Activated T-helper 2 cell treated with anti-CD3 and anti-CD28 coated beads, Interferon-gamma antibody, Interleukin-2, Interleukin-4, amounts not matched to agents 10 μg/mL and 5 μg/mL and 100 μg/mL, durations not matched to agents 14 hours and 24 hours and 36 hours (primary cell): ENCODE measurements around the gene RAP1GAP2. TPM values are rescaled to one million over a fixed set of nuclear protein-coding genes. Genes with fewer than 3 reads are reported as not detected.
"Not testable (repeated sequence)": the region's sequence is repeated elsewhere in the genome, so short reads cannot be mapped to it uniquely, and the experiment has no call there.

Source experiments
- DNase-seq: peaks from one replicate; pipeline ENCODE4 v3.0.0; 2021; ENCODE audit warnings: low spot score
- H3K27ac Mint-ChIP-seq: one replicate; pipeline ENCODE4 v1.8.0; 2021; ENCODE audit warnings: mixed read lengths
- H3K27me3 Mint-ChIP-seq: one replicate; pipeline ENCODE4 v1.8.0; 2021; ENCODE audit warnings: low read depth, mixed read lengths
- H3K36me3 Mint-ChIP-seq: one replicate; pipeline ENCODE4 v1.8.0; 2021; ENCODE audit warnings: low read depth, mixed read lengths
- H3K4me1 Mint-ChIP-seq: one replicate; pipeline ENCODE4 v1.8.0; 2021; ENCODE audit warnings: low read depth, mixed read lengths
- H3K4me3 Mint-ChIP-seq: one replicate; pipeline ENCODE4 v1.8.0; 2021; ENCODE audit warnings: low read depth, mild to moderate bottlenecking, moderate library complexity, mixed read lengths
- H3K9me3 Mint-ChIP-seq: one replicate; pipeline ENCODE4 v1.8.0; 2021; ENCODE audit warnings: mixed read lengths
- intact Hi-C: fragments of 100-400 bp; cut with micrococcal nuclease; formaldehyde crosslinking; loops from one replicate; pipeline ENCODE4 v1.15.1; 2023
- total RNA-seq: library from RNA; stranded (reverse); gene quantifications from 2 replicates; pipeline ENCODE4 v1.2.3, GENCODE V29; 2022

Gene RAP1GAP2
- total RNA-seq, 1 donor from 2014 or later: 0.46 TPM

DNA sequence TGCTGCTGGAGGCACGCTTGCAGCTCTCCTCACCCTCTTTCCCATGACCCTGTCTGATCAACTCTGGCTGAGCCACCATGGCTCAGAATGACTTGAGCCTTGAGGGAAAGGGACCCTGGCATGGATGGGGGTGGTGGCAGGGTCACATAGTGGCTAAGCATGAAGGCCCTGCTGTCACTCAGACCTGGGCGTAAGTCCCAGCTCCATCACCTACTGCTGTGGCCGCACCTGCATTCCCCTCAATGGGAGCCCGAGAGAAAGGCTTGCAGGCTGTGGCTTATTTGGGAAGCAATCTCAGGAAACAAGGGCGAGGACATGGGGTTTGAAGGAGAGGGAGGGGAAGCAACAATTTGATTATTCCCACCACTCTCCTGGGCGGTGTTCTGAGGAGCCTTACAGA lies 17.7 kb upstream of the RAP1GAP2 start:
- no peaks in the 10 kb centered on the region for H3K36me3 Mint-ChIP-seq
- no peak for DNase-seq
- H3K27me3 Mint-ChIP-seq: peaks cover 35% of the 10 kb centered on the region
- intact Hi-C loops: no loop called here
- no peak overlapping the region for H3K27ac Mint-ChIP-seq
- H3K4me3 Mint-ChIP-seq: no peak overlapping the region
- peaks cover 2% of the 10 kb centered on the region for H3K4me1 Mint-ChIP-seq
- H3K9me3 Mint-ChIP-seq: no peaks in the 10 kb centered on the region

DNA sequence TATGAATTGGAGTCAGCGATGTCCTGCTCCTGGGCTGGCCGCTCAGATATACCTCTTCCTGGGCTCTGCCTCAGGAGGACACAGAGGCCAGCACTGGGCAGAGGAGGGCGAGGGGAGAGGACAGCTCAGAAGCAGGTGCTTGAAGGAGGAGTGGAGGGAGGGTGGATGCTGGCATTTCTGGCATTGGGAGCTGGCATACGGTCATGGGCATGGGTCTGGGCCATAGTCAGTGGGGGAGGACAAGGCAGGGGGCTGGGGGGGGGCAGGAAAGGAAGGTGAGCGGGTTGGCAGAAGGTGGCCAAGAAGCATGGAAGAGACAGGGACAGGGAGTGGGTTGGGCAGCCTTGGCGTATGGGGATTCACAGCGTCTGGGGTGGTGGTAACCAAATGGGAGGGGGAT lies 16.7 kb upstream of the RAP1GAP2 start:
- no peaks in the 10 kb centered on the region for H3K36me3 Mint-ChIP-seq
- no peaks in the 10 kb centered on the region for H3K9me3 Mint-ChIP-seq
- H3K4me3 Mint-ChIP-seq: no peak overlapping the region
- no peak overlapping the region for H3K27ac Mint-ChIP-seq
- peaks cover 2% of the 10 kb centered on the region for H3K4me1 Mint-ChIP-seq
- intact Hi-C loops: no loop called here
- DNase-seq: no peak
- H3K27me3 Mint-ChIP-seq: peaks cover 30% of the 10 kb centered on the region

DNA sequence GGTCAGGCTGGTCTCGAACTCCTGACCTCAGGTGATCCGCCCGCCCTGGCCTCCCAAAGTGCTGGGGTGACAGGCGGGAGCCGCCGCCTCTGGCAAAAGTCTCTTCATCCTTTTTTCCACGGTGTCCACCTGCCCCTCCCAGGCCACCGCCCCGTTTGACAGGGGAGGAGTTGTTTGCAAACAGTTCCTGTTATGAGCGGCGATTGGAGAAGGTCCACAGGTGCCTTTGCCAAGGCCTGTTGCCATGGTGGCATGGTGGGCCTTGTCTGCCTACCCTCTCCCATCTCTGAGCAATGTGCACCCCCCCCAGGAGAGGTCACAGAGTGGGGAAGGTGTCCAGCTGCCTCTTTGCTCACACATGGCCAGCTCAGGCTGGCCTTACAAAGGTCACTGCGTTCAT lies 16.0 kb upstream of the RAP1GAP2 start:
- DNase-seq: no peak
- peaks cover 2% of the 10 kb centered on the region for H3K4me1 Mint-ChIP-seq
- peaks cover 26% of the 10 kb centered on the region for H3K27me3 Mint-ChIP-seq
- no peak overlapping the region for H3K27ac Mint-ChIP-seq
- no peak overlapping the region for H3K4me3 Mint-ChIP-seq
- no peaks in the 10 kb centered on the region for H3K36me3 Mint-ChIP-seq
- no peaks in the 10 kb centered on the region for H3K9me3 Mint-ChIP-seq
- intact Hi-C loops: loop anchor here (10.0 kb wide), 1 partner anchor 55 kb away; no protein-coding TSS in a partner anchor

DNA sequence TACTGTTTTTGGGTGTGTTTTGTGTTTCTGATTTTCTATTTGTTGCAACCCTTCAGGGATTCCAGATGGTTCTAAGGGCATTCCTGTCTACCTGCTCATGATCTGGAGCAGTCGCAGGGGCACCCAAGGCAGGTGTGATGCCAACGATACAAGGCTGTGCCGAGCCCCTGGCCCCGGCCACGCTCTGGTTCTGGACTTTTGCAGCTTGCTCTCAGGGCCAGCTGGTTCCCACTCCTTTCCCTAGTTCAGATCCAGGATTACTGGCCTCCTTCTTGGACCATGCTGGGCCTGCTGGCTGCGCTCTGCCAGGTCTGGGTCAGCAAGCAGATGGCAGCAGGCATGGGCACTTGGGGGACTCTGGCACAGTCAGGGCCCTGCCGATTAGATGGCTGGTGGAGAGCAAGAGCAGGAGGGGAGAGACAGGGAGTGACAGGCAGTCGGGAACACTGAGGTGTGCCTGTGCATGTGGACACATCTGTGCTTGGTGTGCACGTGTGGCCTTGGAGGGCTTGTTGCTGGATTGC lies 15.2 kb upstream of the RAP1GAP2 start:
- Mint-ChIP-seq H3K4me1 (peaks cover 4% of the 10 kb centered on the region), H3K27me3 (peaks cover 18% of the 10 kb centered on the region), H3K36me3 (no peaks in the 10 kb centered on the region), H3K9me3 (no peaks in the 10 kb centered on the region), H3K27ac (no peak overlapping the region), H3K4me3 (no peak overlapping the region)
- no peak for DNase-seq
- intact Hi-C loops: loop anchor here (10.0 kb wide), 1 partner anchor 54 kb away; no protein-coding TSS in a partner anchor

DNA sequence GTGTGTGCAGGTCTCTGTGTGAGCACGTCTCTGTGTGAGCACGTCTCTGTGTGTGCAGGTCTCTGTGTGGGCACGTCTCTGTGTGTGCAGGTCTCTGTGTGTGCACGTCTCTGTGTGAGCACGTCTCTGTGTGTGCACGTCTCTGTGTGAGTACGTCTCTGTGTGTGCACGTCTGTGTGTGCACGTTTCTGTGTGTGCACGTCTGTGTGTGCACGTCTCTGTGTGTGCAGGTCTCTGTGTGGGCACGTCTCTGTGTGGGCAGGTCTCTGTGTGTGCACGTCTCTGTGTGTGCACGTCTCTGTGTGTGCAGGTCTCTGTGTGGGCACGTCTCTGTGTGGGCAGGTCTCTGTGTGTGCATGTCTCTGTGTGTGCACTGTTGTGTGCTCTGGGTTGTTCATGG lies 14.6 kb upstream of the RAP1GAP2 start:
- H3K27me3 Mint-ChIP-seq: peaks cover 16% of the 10 kb centered on the region
- not testable (repeated sequence) for H3K4me3 Mint-ChIP-seq, H3K27ac Mint-ChIP-seq, H3K9me3 Mint-ChIP-seq, H3K4me1 Mint-ChIP-seq, DNase-seq, H3K36me3 Mint-ChIP-seq
- intact Hi-C loops: loop anchor here (10.0 kb wide), 1 partner anchor 53 kb away; no protein-coding TSS in a partner anchor

DNA sequence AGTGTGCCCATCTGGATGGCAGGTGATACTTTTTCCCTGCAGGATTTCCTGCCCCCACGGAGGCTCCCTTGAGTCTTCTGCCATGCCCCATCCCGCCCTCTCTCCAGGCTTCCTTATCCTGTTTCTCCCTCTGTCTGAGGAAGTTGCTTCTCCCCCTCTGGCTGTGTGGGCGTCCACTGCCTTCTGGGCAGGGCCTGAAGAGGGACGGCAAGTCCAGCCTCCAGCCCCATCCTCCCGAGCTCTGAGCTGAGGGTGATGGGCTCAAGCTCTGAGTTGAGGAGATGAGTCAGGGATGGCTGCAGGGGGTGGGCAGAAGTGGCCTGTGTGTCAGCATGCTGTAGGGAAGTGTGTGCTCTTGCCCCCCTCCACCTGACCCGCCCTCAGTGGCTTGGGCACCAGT lies 14.2 kb upstream of the RAP1GAP2 start:
- intact Hi-C loops: loop anchor here (10.0 kb wide), 1 partner anchor 53 kb away; no protein-coding TSS in a partner anchor
- no peak overlapping the region for H3K4me3 Mint-ChIP-seq

DNA sequence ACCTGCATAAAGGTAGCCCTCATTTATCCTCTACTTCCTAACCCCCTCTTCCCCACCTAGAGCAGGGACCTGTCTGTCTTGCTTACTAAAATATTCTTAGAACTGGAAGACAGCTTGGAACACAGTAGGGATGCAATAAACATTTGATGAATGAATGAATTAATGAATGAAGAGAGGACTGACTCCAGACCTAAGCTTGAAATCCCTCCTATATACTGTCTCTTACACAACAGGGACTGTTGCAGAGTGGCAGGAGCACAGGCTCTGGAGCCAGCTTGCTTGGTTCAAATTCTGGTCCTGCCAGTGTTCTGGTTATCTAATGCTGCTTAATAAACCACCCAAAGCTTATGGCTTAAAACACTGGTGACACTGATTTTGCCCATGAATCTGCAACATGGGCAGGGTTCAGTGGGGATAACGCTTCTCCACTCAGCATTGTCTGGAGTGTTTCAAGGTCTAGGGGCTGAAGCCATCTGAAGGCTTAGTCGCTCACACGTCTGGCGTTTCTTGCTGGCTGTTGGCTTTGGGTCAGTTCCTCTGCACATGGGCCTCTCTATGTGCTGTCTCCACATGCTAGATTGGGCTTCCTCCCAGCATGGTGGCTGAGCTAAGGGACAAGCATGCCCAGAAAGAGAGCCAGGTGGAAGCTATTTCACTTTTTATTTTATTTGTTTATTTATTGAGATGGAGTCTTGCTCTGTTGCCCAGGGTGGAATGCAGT lies 12.8 kb upstream of the RAP1GAP2 start:
- Mint-ChIP-seq H3K4me1 (peaks cover 3% of the 10 kb centered on the region), H3K27me3 (peaks cover 10% of the 10 kb centered on the region), H3K27ac (no peak overlapping the region), H3K9me3 (no peaks in the 10 kb centered on the region), H3K4me3 (no peak overlapping the region), H3K36me3 (no peaks in the 10 kb centered on the region)
- intact Hi-C loops: loop anchor here (10.0 kb wide), 1 partner anchor 51 kb away; no protein-coding TSS in a partner anchor
- no peak for DNase-seq

More for the DNA sequence above, 14.2 kb upstream of the RAP1GAP2 start:
- Mint-ChIP-seq H3K9me3 (no peaks in the 10 kb centered on the region), H3K4me1 (peaks cover 3% of the 10 kb centered on the region), H3K27ac (no peak overlapping the region), H3K27me3 (peaks cover 13% of the 10 kb centered on the region), H3K36me3 (no peaks in the 10 kb centered on the region)
- no peak for DNase-seq

DNA sequence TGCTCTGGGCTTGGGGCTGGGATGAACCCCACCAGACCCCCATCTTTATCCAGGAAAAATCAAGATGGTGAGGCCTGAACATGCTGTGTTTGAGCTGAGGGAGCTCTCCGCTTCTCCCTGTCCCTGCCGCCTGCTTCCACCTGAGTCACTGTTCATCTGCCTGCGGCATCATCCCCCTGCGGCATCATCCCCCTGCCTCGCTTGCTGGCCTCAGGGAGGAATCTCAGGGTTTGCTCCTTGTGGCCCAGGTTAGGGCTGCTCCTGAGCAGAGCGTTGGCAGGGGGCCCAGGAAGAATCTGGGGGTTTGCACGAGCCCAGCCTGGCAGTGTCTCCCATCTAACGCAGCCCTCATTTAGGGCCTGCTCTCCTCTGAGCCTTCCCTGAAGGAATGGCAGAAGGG lies 11.4 kb upstream of the RAP1GAP2 start:
- no peak for DNase-seq
- intact Hi-C loops: loop anchor here (10.0 kb wide), 1 partner anchor 50 kb away; no protein-coding TSS in a partner anchor
- Mint-ChIP-seq H3K4me3 (no peak overlapping the region), H3K9me3 (no peaks in the 10 kb centered on the region), H3K27ac (no peak overlapping the region), H3K4me1 (peaks cover 3% of the 10 kb centered on the region), H3K27me3 (peaks cover 15% of the 10 kb centered on the region), H3K36me3 (no peaks in the 10 kb centered on the region)

DNA sequence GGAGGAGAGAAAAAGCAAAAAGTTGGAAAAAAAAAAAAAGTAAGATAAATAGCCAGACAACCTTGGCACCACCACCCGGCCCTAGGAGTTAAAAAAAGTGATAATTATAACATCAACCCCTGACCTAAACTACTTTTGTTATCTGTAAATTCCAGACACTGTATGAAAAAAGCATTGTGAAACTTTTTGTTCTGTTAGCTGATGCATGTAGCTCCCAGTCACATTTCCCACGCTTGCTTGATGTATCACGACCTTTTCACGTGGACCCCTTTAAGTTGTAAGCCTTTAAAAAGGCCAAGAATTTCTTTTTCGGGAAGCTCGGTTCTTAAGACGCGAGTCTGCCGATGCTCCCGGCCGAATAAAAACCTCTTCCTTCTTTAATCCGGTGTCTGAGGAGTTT lies 10.9 kb upstream of the RAP1GAP2 start:
- DNase-seq, H3K4me1 Mint-ChIP-seq, H3K36me3 Mint-ChIP-seq, H3K9me3 Mint-ChIP-seq, H3K4me3 Mint-ChIP-seq: not testable (repeated sequence)
- Mint-ChIP-seq H3K27ac (peak overlapping the region; percentile 53), H3K27me3 (peaks cover 17% of the 10 kb centered on the region)
- intact Hi-C loops: loop anchor here (10.0 kb wide), 1 partner anchor 49 kb away; no protein-coding TSS in a partner anchor

DNA sequence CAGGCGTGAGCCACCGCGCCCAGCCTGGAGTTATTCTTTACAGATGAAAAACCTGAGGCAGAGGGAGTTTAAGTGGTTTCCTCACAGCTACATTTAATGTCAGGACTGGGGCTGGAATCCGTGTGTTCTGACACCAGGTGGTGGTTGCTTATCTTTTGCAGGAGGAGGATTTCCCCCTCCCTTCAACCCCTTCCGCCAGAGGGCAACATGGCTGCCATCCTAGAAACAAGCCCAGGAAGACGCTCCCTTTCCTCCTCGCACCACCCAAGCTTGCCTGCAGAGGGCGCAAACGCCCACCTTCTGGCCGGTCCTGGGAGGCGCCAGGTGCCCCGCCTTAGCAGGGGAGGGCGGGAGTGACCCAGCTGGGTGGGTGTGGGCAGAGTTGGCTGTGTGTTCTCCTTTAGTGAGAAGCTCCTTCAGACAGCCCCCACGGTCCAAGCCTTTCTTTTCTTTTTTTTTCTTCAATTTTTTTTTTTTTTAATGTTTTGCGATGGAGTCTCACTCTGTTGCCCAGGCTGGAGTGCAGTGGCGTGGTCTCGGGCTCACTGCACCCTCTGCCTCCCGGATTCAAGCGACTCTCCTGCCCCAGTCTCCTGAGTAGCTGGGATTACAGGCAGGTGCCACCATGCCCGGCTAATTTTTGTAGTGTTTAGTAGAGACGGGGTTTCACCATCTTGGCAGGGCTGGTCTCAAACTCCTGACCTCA lies 9.9 kb upstream of the RAP1GAP2 start:
- Mint-ChIP-seq H3K36me3 (no peaks in the 10 kb centered on the region), H3K27me3 (peaks cover 19% of the 10 kb centered on the region), H3K4me3 (no peak overlapping the region), H3K27ac (no peak overlapping the region), H3K9me3 (no peaks in the 10 kb centered on the region), H3K4me1 (peaks cover 13% of the 10 kb centered on the region)
- intact Hi-C loops: loop anchor here (2.0 to 10.0 kb wide), 2 partner anchors 48 to 144 kb away; no protein-coding TSS in a partner anchor
- peak; percentile 90 for DNase-seq

DNA sequence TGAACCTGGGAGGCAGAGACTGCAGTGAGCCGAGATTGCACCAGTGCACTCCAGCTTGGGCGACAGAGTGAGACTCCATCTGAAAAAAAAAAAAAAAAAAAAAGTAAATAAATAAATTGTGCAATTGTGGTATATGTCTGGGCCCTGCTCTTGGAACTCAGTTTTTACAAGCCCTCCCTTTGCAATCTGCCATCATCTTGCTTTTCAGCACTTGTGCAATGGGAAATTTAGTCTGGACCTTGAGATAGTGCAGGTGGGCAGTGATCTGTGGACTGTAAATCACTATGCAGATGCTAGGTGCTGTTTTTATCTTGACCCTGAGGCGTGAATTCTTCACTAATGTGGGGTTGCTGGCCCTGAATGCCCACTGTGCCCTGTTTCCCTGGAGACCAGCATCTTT lies 6.5 kb upstream of the RAP1GAP2 start:
- peaks cover 40% of the 10 kb centered on the region for H3K4me1 Mint-ChIP-seq
- H3K27me3 Mint-ChIP-seq: peaks cover 24% of the 10 kb centered on the region
- H3K36me3 Mint-ChIP-seq: no peaks in the 10 kb centered on the region
- no peak overlapping the region for H3K4me3 Mint-ChIP-seq
- intact Hi-C loops: loop anchor here (10.0 kb wide), 2 partner anchors 45 to 855 kb away; no protein-coding TSS in a partner anchor
- DNase-seq: no peak
- H3K27ac Mint-ChIP-seq: no peak overlapping the region
- no peaks in the 10 kb centered on the region for H3K9me3 Mint-ChIP-seq

DNA sequence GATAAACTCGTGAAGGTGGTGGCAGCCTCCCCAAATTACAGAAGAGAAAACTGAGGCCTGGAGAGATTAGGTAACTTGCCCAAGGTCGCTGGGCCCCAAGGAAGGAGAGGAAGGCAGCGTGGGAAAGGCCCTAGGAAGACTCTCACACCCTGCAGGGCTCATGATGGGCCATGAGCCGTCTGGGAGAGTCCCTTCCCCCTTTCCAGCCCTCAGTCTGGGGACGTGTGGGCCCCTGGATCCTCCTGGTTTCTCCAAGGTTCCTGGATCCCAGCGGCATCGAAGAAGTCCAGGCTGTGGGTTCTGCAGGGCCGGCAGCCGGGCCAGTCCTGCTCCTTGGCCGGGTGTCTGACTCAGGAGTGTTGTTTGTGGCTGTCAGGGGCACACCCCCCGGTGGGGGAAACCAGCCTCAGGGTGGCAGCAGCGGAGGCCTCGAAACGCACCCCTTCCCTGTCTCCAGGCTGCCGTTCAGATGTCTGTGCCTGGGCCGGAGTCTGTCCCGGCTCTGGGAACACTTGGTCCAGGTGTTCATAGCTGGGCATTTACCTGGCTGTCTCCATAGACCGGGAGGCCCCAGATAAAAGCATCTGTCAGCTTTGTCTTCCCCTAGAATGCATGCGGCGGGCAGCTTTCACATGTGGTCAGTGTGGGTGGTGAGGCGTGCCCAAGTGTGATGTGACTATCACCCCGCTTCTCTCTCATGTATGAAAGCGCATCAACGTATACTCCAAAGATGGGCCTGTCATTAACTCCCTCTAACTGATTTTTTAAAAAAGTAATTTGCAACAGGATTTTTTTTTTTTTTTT lies 3.7 kb upstream of the RAP1GAP2 start:
- Mint-ChIP-seq H3K4me3 (no peak overlapping the region), H3K27me3 (peaks cover 25% of the 10 kb centered on the region), H3K9me3 (no peaks in the 10 kb centered on the region), H3K27ac (no peak overlapping the region), H3K4me1 (peaks cover 62% of the 10 kb centered on the region), H3K36me3 (no peaks in the 10 kb centered on the region)
- intact Hi-C loops: loop anchor here (10.0 kb wide), 1 partner anchor 852 kb away; no protein-coding TSS in a partner anchor
- DNase-seq: no peak
